ENCODE measurements around the gene TRIM22.

TRIM22 gene

GRCh38 chr11:5719703-5720495, 30.3 kb downstream of the TRIM22 start:
- Histone ChIP-seq H4K20me1 (ENCODE audit: insufficient read depth, low read length) (no peaks in the 10 kb centered on the region), H3K27ac (ENCODE audit: low read length) (no peak overlapping the region), H3K36me3 (replicated peaks; ENCODE audit: low read depth, low read length) (no peaks in the 10 kb centered on the region), H3K79me2 (ENCODE audit: low read length) (no peaks in the 10 kb centered on the region), H3K27me3 (ENCODE audit: low read depth, low read length) (peaks cover 14% of the 10 kb centered on the region), H3K9me3 (ENCODE audit: insufficient read depth, low read length) (no peaks in the 10 kb centered on the region), H2AFZ (ENCODE audit: low read depth, low read length) (no peak overlapping the region), H3K4me2 (ENCODE audit: low read length) (no peak overlapping the region), H3K9ac (ENCODE audit: low read length) (no peak overlapping the region), H3K4me3 (ENCODE audit: low read length) (no peak overlapping the region), H3K4me1 (ENCODE audit: low read length) (no peaks in the 10 kb centered on the region)
- TF ChIP-seq, protein P1, sequence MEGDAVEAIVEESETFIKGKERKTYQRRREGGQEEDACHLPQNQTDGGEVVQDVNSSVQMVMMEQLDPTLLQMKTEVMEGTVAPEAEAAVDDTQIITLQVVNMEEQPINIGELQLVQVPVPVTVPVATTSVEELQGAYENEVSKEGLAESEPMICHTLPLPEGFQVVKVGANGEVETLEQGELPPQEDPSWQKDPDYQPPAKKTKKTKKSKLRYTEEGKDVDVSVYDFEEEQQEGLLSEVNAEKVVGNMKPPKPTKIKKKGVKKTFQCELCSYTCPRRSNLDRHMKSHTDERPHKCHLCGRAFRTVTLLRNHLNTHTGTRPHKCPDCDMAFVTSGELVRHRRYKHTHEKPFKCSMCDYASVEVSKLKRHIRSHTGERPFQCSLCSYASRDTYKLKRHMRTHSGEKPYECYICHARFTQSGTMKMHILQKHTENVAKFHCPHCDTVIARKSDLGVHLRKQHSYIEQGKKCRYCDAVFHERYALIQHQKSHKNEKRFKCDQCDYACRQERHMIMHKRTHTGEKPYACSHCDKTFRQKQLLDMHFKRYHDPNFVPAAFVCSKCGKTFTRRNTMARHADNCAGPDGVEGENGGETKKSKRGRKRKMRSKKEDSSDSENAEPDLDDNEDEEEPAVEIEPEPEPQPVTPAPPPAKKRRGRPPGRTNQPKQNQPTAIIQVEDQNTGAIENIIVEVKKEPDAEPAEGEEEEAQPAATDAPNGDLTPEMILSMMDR (IDR thresholded peaks at IDR 0.05; ENCODE audit: low read depth, low read length), result no peak
- no peak for TF ChIP-seq EZH2phosphoT487 (IDR thresholded peaks at IDR 0.05; ENCODE audit: low read depth)

DNA sequence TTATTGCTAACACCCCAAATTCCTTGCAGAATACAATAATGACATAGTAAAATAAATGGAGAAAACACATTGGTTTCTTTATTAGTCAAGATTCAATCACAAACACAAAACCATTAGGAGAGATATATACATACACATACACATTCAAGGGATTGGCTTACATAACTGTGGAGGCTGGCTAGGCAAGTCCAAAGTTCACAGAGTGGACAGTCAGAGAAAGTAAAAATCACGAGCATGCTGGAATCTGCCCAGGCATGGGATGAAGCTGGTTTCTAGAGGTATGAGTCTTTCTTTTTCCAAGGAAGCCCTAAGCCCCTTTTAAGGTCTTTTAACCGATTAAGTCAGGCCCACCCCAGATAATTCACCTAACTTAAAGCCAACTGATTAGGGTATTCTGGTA, 33.0 kb downstream of the TRIM22 start:
- H3K4me2 ChIP-seq (ENCODE audit: low read length), result no peak overlapping the region
- no peak overlapping the region for H2AFZ ChIP-seq (ENCODE audit: low read depth, low read length)
- no peaks in the 10 kb centered on the region for H4K20me1 ChIP-seq (ENCODE audit: insufficient read depth, low read length)
- no peak for TF ChIP-seq EZH2phosphoT487 (IDR thresholded peaks at IDR 0.05; ENCODE audit: low read depth)
- TF ChIP-seq, protein P1 (IDR thresholded peaks at IDR 0.05; ENCODE audit: low read depth, low read length), result no peak
- H3K4me1 ChIP-seq (ENCODE audit: low read length), result no peaks in the 10 kb centered on the region
- H3K36me3 ChIP-seq (replicated peaks; ENCODE audit: low read depth, low read length), result no peaks in the 10 kb centered on the region
- H3K27me3 ChIP-seq (ENCODE audit: low read depth, low read length), result peaks cover 24% of the 10 kb centered on the region
- no peak overlapping the region for H3K27ac ChIP-seq (ENCODE audit: low read length)
- H3K79me2 ChIP-seq (ENCODE audit: low read length), result no peaks in the 10 kb centered on the region
- no peak overlapping the region for H3K9ac ChIP-seq (ENCODE audit: low read length)
- no peak overlapping the region for H3K4me3 ChIP-seq (ENCODE audit: low read length)
- H3K9me3 ChIP-seq (ENCODE audit: insufficient read depth, low read length), result no peaks in the 10 kb centered on the region

DNA sequence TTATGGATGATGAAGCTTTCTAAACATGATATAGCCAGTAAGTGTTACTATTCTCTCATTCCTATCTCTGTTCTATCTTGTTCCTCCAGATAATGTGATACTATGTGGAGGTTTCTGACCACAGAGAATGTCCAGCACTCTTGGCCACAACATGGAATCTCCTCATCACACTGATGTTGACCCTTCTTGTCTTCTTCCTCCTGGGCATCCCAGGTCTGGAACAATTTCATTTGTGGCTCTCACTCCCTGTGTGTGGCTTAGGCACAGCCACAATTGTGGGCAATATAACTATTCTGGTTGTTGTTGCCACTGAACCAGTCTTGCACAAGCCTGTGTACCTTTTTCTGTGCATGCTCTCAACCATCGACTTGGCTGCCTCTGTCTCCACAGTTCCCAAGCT, 36.8 kb downstream of the TRIM22 start:
- Histone ChIP-seq H3K4me2 (ENCODE audit: low read length) (no peak overlapping the region), H4K20me1 (ENCODE audit: insufficient read depth, low read length) (no peaks in the 10 kb centered on the region), H3K9ac (ENCODE audit: low read length) (no peak overlapping the region), H3K36me3 (replicated peaks; ENCODE audit: low read depth, low read length) (no peaks in the 10 kb centered on the region), H3K4me1 (ENCODE audit: low read length) (no peaks in the 10 kb centered on the region), H2AFZ (ENCODE audit: low read depth, low read length) (no peak overlapping the region), H3K79me2 (ENCODE audit: low read length) (no peaks in the 10 kb centered on the region), H3K4me3 (ENCODE audit: low read length) (no peak overlapping the region), H3K9me3 (ENCODE audit: insufficient read depth, low read length) (no peaks in the 10 kb centered on the region), H3K27ac (ENCODE audit: low read length) (no peak overlapping the region), H3K27me3 (ENCODE audit: low read depth, low read length) (peaks cover 27% of the 10 kb centered on the region)
- TF ChIP-seq EZH2phosphoT487 (IDR thresholded peaks at IDR 0.05; ENCODE audit: low read depth), result no peak
- TF ChIP-seq, protein P1 (IDR thresholded peaks at IDR 0.05; ENCODE audit: low read depth, low read length), result no peak

GRCh38 chr11:5727691-5728090, 38.1 kb downstream of the TRIM22 start:
- TF ChIP-seq, protein P1 (IDR thresholded peaks at IDR 0.05; ENCODE audit: low read depth, low read length), result no peak
- no peak for TF ChIP-seq EZH2phosphoT487 (IDR thresholded peaks at IDR 0.05; ENCODE audit: low read depth)
- Histone ChIP-seq H3K27me3 (ENCODE audit: low read depth, low read length) (peaks cover 34% of the 10 kb centered on the region), H3K9ac (ENCODE audit: low read length) (no peak overlapping the region), H3K4me3 (ENCODE audit: low read length) (no peak overlapping the region), H3K79me2 (ENCODE audit: low read length) (no peaks in the 10 kb centered on the region), H3K9me3 (ENCODE audit: insufficient read depth, low read length) (no peaks in the 10 kb centered on the region), H3K4me2 (ENCODE audit: low read length) (no peak overlapping the region), H3K4me1 (ENCODE audit: low read length) (no peaks in the 10 kb centered on the region), H3K36me3 (replicated peaks; ENCODE audit: low read depth, low read length) (no peaks in the 10 kb centered on the region), H2AFZ (ENCODE audit: low read depth, low read length) (no peak overlapping the region), H3K27ac (ENCODE audit: low read length) (no peak overlapping the region), H4K20me1 (ENCODE audit: insufficient read depth, low read length) (no peaks in the 10 kb centered on the region)
